Activated CD8-positive, alpha-beta T cell treated with anti-CD3 and anti-CD28 coated beads, Interleukin-2, amount 10 ng/mL, durations not matched to agents 7 days and 5 days (primary cell): Measurements from ENCODE around the gene CEP152. TPM values are rescaled to one million over a fixed set of nuclear protein-coding genes. Genes with fewer than 3 reads are reported as not detected.

Experiments
- ATAC-seq: fragments of 150-1000 bp; cut with Tn5 transposase; one replicate; pipeline ENCODE4 v1.10.0; 2021; ENCODE audit warnings: moderate library complexity
- CTCF ChIA-PET: fragments of 350-600 bp; sonication (Branson Sonifier 250); formaldehyde crosslinking; loops from one replicate; lab custom pipeline; 2021; ENCODE audit warnings: antibody characterized with exemption; lab: Charles Lee
- POLR2A ChIA-PET: fragments of 350-600 bp; sonication (Branson Sonifier 250); formaldehyde crosslinking; loops from one replicate; lab custom pipeline; 2021; ENCODE audit warnings: antibody characterized with exemption; lab: Charles Lee
- DNase-seq: peaks from one replicate; pipeline ENCODE4 v3.0.0-alpha.2; 2020
- H3K27ac Mint-ChIP-seq: one replicate; pipeline ENCODE4 v1.8.0; 2021; ENCODE audit warnings: mild to moderate bottlenecking, mixed read lengths
- H3K27me3 Mint-ChIP-seq: one replicate; pipeline ENCODE4 v1.8.0; 2021; ENCODE audit warnings: low read depth, mixed read lengths
- H3K36me3 Mint-ChIP-seq: one replicate; pipeline ENCODE4 v1.8.0; 2021; ENCODE audit warnings: low read depth, mixed read lengths
- H3K4me1 Mint-ChIP-seq: one replicate; pipeline ENCODE4 v1.8.0; 2021; ENCODE audit warnings: low read depth, mixed read lengths
- H3K4me3 Mint-ChIP-seq: one replicate; pipeline ENCODE4 v1.8.0; 2021; ENCODE audit warnings: mild to moderate bottlenecking, mixed read lengths
- H3K9me3 Mint-ChIP-seq: one replicate; pipeline ENCODE4 v1.8.0; 2022; ENCODE audit warnings: mixed read lengths; ENCODE audit not compliant: insufficient read depth
- total RNA-seq, 2 experiments: library from RNA; stranded (reverse); gene quantifications; one replicate each; pipeline ENCODE4 v1.2.3, GENCODE V29; 2021

The CEP152 gene
- total RNA-seq, 2 experiments from 2014 or later = 39.6 to 40.0 TPM

DNA sequence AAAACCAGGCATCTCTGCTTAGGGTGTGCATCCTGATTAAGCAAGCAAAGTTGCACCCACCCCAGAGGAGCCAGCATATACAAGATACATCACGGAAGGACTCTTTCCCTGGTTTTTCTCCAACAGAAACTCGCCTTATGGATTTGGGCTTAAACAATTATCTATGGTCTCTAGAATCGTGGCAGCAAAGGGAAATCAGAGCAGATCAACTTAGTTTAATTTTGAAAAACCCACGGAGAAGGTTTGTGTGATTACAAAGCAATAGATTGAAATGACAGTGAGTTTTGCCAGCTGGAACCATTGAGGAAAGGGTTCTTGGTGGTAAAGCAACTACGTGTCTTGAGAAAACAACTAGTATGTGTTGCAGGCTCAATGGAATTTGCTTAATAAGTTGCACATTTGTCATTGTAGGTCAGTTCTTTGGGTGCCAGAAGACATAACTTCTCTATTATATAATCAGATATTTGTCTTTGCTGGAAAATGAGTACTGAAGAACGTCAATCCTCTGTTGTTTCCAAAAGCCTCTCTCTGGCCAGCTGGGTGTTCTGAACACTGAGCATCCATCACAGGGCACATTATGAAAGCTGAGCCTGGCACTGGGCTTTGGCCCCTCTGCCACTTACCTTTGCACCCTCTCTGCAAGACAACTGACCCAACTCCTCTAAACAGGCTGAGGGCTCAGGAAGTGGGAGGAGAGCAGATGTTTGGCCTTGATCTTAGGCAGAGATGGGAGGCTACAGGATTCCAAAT is 89.6 kb downstream of the CEP152 start:
- POLR2A ChIA-PET = interaction anchor here (0.6 kb wide), 1 partner anchor 69 kb away, joined by 3 read pairs; no protein-coding TSS in a partner anchor

DNA sequence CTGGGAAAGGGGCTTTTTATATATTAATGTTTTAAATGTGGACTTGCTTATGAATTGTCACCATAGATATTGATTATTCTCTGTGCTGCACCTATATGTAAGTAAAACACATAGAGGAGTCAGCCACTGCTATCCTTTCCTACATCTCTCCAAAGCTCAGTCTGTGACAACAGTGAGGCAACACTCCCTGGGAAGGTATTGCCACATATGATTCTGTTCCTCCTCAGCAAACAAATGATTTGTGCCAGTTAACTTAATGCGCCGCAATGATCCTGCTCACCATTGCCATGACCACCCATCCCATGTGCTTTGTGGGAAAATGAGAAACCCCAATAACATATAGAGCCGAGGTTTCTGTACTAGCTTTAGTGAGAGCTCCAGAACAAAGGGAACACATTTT is 90.2 kb downstream of the CEP152 start:
- Mint-ChIP-seq H3K9me3 (peaks cover 13% of the 10 kb centered on the region), H3K4me3 (no peak overlapping the region), H3K27ac (no peak overlapping the region), H3K36me3 (peaks cover 19% of the 10 kb centered on the region), H3K4me1 (no peaks in the 10 kb centered on the region), H3K27me3 (no peaks in the 10 kb centered on the region)
- DNase-seq = no peak
- CTCF ChIA-PET = no interaction called here
- POLR2A ChIA-PET = interaction anchor here (0.6 kb wide), 1 partner anchor 69 kb away, joined by 3 read pairs; no protein-coding TSS in a partner anchor
- no peak for ATAC-seq

More for the DNA sequence above, 89.6 kb downstream of the CEP152 start:
- Mint-ChIP-seq H3K27ac (no peak overlapping the region), H3K27me3 (no peaks in the 10 kb centered on the region), H3K4me1 (no peaks in the 10 kb centered on the region), H3K36me3 (peaks cover 13% of the 10 kb centered on the region), H3K4me3 (no peak overlapping the region), H3K9me3 (peaks cover 7% of the 10 kb centered on the region)
- ATAC-seq (no peak), DNase-seq (no peak)
- CTCF ChIA-PET = no interaction called here

DNA sequence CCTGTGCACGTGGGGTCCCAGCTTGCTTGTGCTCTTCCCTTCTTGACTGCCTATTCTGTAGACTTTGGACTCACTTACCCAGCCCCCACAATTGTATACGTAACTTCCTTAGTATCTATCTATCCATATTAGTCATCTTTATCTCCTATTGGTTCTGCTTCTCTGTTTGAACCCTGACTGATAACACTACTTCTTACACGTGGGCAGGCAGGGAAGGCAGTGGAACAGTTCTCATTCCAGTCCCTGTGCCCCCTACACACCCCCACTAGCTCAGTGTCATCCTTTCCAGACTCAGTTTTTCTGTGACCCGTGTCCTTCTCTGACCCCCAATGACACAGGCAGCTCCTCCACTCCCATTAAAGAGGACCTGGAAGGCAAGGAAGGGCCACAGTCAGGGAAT is 91.2 kb downstream of the CEP152 start:
- no peak for ATAC-seq
- ChIA-PET POLR2A (interaction anchor here (0.7 kb wide), 1 partner anchor 1543 kb away, joined by 3 read pairs; no protein-coding TSS in a partner anchor), CTCF (no interaction called here)
- peaks cover 17% of the 10 kb centered on the region for H3K36me3 Mint-ChIP-seq
- H3K4me1 Mint-ChIP-seq = no peaks in the 10 kb centered on the region
- DNase-seq = no peak
- no peak overlapping the region for H3K27ac Mint-ChIP-seq
- H3K9me3 Mint-ChIP-seq = peaks cover 15% of the 10 kb centered on the region
- H3K4me3 Mint-ChIP-seq = no peak overlapping the region
- H3K27me3 Mint-ChIP-seq = no peaks in the 10 kb centered on the region

DNA sequence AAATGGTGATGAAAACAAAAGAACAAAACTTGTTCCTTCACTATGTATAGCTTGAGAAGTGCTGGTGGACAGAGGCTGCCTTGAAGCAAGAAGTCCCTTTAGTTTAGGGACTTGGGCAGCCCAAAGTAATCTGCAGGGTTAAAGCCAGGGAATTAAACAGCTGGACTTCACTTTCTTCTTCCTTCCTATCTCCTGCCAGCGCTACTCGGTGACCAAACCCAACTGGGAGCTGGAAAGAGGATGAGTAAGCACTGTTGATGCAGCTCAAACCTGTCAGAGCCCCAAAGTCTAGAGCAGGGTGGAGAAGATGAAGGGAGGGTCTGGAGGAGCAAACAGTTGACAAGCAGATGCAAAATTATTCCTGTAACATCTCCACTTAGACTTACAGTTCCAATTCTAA is 92.2 kb downstream of the CEP152 start:
- Mint-ChIP-seq H3K36me3 (peaks cover 17% of the 10 kb centered on the region), H3K4me1 (no peaks in the 10 kb centered on the region), H3K4me3 (no peak overlapping the region), H3K9me3 (peaks cover 15% of the 10 kb centered on the region), H3K27me3 (no peaks in the 10 kb centered on the region), H3K27ac (no peak overlapping the region)
- ATAC-seq (no peak), DNase-seq (no peak)
- POLR2A ChIA-PET = interaction anchor here (0.7 kb wide), 1 partner anchor 1542 kb away, joined by 3 read pairs; no protein-coding TSS in a partner anchor
- CTCF ChIA-PET = no interaction called here

DNA sequence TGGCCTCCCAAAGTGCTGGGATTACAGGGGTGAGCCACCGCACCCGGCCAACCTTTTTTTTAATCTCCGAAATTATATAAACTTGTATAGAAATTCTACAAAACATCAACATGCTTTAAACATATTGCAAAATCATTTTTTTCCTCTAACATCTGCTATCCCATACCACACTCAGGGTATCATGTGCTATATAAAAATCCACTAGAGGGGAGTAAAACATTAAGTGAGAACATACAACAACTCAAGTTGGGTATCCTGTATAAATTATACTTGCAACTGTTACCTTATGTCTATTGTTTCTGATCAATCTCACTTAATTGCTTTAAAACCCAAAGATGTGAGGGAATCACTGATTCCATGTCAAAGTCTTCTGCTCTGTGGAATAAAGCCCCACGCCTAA is 93.4 kb downstream of the CEP152 start:
- Mint-ChIP-seq H3K27ac (no peak overlapping the region), H3K27me3 (no peaks in the 10 kb centered on the region), H3K4me3 (no peak overlapping the region), H3K9me3 (peaks cover 15% of the 10 kb centered on the region), H3K36me3 (peaks cover 17% of the 10 kb centered on the region), H3K4me1 (no peaks in the 10 kb centered on the region)
- CTCF ChIA-PET = interaction anchor here (0.7 kb wide), 1 partner anchor 64 kb away, joined by 3 read pairs; no protein-coding TSS in a partner anchor
- POLR2A ChIA-PET = no interaction called here
- DNase-seq (no peak), ATAC-seq (no peak)

DNA sequence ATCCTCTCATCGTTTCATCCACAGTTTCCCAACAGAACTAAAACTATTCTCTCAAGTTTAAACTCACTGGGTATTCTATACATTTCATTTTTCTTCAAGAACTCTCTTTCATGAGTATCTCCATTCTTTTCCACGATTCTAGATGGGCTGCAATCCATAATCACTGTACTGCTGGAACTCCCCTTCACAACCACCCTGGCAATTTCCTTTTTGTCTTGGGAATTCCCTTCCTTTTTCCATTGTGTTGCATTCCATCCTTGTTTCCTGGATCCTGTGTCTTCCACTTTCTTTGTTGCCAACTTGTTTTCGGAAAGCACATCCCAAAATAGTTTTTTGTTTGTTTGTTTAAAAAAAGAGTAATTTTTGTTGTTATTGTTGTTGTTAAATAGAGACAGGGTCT is 98.3 kb downstream of the CEP152 start:
- Mint-ChIP-seq H3K4me1 (no peaks in the 10 kb centered on the region), H3K27ac (no peak overlapping the region), H3K4me3 (no peak overlapping the region), H3K36me3 (peaks cover 21% of the 10 kb centered on the region), H3K9me3 (peaks cover 15% of the 10 kb centered on the region), H3K27me3 (peaks cover 6% of the 10 kb centered on the region)
- ATAC-seq (no peak), DNase-seq (no peak)
- ChIA-PET POLR2A (no interaction called here), CTCF (no interaction called here)

DNA sequence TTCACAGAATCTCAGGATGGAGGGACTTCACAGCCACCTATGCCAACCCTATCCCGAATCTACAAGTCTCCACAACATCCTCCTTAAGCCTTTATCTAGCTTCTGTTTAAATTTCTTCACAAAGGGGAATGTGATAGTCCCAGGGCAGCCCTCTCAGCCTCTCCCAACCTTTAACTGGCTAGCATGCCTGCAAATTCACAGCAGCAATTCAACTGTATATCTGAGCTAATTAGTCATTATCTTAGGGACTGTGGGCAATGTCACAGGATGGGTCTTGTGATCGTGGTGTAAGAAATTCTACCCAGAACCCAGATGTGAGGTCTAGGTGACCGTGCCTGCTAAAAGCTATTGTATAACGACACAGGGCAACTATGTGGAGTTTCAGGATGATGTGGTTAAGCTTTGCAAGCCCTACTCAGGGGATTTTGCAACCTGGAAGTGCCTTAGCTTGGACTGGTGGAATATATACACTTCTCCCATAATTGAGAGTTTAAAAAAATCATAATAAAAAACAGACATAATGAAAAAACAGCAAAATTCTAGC is 99.8 kb downstream of the CEP152 start:
- Mint-ChIP-seq H3K9me3 (peaks cover 6% of the 10 kb centered on the region), H3K4me1 (no peaks in the 10 kb centered on the region), H3K27me3 (peaks cover 11% of the 10 kb centered on the region), H3K27ac (no peak overlapping the region), H3K4me3 (no peak overlapping the region), H3K36me3 (peaks cover 13% of the 10 kb centered on the region)
- CTCF ChIA-PET = no interaction called here
- POLR2A ChIA-PET = no interaction called here
- ATAC-seq = no peak
- no peak for DNase-seq

DNA sequence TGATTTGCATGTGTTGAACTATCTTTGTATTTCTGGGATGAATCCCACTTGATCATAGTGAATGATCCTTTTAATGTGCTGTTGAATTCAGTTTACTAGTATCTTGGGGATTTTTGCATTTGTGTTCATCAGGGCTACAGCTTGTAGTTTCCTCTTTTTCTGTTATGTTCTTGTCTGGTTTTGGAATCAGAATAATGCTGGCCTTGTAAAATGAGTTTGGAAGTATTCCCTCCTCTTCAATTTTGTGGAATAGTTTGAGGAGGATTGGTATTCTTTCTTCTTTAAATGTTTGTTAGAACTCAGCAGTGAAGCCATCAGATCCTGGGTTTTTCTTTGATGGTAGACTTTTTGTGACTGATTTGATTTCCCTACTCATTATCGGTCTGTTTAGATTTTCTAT is 102.2 kb downstream of the CEP152 start:
- Mint-ChIP-seq H3K27ac (no peak overlapping the region), H3K9me3 (peaks cover 6% of the 10 kb centered on the region), H3K36me3 (peaks cover 7% of the 10 kb centered on the region), H3K27me3 (peaks cover 11% of the 10 kb centered on the region), H3K4me3 (no peak overlapping the region), H3K4me1 (no peaks in the 10 kb centered on the region)
- ChIA-PET POLR2A (no interaction called here), CTCF (no interaction called here)
- DNase-seq (no peak), ATAC-seq (no peak)

DNA sequence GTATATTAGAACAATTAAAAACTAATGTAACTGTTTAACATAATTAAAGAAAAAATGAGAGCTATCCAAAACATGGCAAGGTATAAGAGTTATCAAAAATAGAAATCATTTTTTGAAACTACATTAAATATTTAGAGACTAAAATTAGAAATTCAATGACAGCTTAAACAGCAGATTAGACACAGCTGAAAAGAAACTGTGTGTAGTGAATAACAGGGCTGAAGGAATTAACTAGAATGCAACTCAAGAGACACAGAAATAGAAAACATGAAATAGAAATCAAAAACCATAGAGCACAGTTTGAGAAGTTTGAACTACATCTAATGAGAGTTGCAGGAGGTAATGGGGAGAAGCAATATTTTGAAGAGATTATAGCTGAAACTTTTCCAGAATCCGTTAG is 105.5 kb downstream of the CEP152 start:
- Mint-ChIP-seq H3K4me1 (no peaks in the 10 kb centered on the region), H3K36me3 (peaks cover 3% of the 10 kb centered on the region), H3K27me3 (peaks cover 11% of the 10 kb centered on the region), H3K4me3 (no peak overlapping the region), H3K9me3 (peaks cover 6% of the 10 kb centered on the region), H3K27ac (no peak overlapping the region)
- ATAC-seq = no peak
- no peak for DNase-seq
- CTCF ChIA-PET = no interaction called here
- POLR2A ChIA-PET = no interaction called here

DNA sequence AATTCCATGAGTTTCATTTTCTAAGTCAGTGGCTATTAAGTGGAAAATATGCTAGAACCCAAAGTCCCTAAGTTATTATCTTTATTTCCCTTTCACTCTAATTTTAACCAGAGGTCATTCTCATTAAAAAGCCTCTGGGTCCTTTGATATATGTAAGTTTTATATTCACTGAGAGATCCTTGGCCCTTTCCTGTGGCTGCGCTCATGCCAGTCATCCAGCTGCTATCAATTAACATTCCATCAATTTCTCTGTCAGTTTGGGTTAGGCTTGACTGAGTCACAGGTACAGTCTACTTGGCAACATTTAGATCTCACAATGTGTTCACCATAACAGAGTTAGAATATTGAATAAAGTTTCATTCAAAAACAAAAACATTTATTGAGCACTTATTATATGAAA is 107.3 kb downstream of the CEP152 start:
- peaks cover 6% of the 10 kb centered on the region for H3K9me3 Mint-ChIP-seq
- no peak overlapping the region for H3K4me3 Mint-ChIP-seq
- H3K27me3 Mint-ChIP-seq = peaks cover 6% of the 10 kb centered on the region
- CTCF ChIA-PET = no interaction called here
- no peak for DNase-seq
- no peaks in the 10 kb centered on the region for H3K4me1 Mint-ChIP-seq
- H3K36me3 Mint-ChIP-seq = no peaks in the 10 kb centered on the region
- no peak for ATAC-seq
- POLR2A ChIA-PET = no interaction called here
- H3K27ac Mint-ChIP-seq = no peak overlapping the region

DNA sequence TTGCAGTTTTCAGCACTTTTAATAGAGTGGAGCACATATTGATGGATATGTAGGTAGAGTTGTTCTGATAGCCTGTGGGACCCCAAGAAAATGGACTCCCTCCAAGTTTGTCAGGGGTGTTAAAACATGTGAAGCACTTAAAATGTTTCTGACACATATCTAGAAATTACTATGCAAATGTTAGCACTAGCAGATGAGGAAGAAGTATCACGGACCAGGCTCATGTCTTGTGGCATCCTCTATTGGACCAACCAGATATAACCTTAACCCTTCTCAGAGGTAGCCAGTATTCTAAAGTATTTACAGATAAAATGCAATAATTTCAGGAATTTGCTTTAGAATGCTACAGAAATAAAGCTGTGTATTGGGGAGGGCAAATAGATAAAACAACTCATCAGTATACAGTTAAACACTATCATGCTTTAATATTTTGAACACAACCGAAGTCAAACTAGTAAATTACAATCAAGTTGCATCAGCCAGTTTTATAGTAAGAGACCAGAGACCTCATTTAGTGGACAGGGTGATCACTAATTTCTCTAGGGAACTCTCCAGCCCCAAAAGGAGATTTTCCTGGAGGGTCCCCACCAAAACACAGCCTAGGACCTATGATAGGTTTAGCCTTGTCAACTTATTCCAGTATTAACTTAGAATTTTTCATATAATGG is 108.2 kb downstream of the CEP152 start:
- DNase-seq (no peak), ATAC-seq (no peak)
- Mint-ChIP-seq H3K9me3 (peaks cover 6% of the 10 kb centered on the region), H3K36me3 (no peaks in the 10 kb centered on the region), H3K27me3 (peaks cover 4% of the 10 kb centered on the region), H3K27ac (no peak overlapping the region), H3K4me1 (no peaks in the 10 kb centered on the region), H3K4me3 (no peak overlapping the region)
- POLR2A ChIA-PET = no interaction called here
- CTCF ChIA-PET = no interaction called here
